Measurements from ENCODE around the gene TSC2. TPM values are rescaled to one million over a fixed set of nuclear protein-coding genes. Genes with fewer than 3 reads are reported as not detected.

Gene TSC2
- total and polyA plus RNA-seq, 9 of the 15 experiments (the other 6 are each of a cell fraction or from before 2014, with no cell fraction given): 1.3 to 68.1 (median 16.6) TPM

DNA sequence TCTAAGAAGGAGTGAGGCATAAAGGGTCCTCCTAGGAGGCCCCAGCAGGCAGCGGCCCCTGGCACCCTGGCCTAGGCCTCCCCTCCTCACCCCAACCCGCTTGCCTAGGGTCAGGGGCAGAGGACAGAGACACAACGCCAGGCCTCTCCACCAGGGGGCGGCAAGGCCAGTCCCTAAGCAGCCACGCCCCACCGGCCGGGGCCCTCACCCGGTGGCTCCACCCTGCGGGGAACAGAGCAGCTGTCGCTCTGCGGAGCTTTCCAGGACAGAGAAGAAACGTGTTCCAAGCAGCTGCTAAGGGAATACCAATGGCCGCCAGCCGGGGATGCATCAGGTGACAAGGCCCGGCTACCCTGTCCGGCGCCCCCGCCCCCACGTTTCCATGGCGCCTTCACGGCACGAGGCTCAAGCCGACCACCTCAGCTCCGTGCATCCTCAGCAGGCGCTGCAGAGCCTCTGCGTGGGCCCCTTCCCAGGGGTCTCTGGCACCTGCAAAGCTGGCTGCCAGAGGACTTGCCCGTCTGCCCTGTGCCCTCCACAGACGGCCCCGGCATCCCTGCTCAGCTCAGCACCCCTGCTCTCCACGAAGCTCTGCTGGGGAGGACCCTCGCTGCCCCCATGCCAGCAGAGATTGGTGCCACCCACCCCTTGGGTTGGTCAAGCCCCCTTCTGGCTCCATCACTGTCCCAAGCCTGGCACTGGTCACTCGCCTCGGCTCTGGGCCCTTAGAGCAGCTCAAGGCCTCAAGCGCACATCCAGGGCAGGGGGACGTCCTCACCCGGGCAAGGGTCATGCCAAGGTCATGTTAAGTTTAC, 43.8 kb upstream of the TSC2 start (continued):
- TF ChIP-seq, protein P1, sequence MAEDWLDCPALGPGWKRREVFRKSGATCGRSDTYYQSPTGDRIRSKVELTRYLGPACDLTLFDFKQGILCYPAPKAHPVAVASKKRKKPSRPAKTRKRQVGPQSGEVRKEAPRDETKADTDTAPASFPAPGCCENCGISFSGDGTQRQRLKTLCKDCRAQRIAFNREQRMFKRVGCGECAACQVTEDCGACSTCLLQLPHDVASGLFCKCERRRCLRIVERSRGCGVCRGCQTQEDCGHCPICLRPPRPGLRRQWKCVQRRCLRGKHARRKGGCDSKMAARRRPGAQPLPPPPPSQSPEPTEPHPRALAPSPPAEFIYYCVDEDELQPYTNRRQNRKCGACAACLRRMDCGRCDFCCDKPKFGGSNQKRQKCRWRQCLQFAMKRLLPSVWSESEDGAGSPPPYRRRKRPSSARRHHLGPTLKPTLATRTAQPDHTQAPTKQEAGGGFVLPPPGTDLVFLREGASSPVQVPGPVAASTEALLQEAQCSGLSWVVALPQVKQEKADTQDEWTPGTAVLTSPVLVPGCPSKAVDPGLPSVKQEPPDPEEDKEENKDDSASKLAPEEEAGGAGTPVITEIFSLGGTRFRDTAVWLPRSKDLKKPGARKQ (CRISPR knock-in tag; IDR thresholded peaks at IDR 0.05): no peak
- TF ChIP-seq CUX1 (CRISPR knock-in tag; IDR thresholded peaks at IDR 0.05) (no peak), SIRT6 (IDR thresholded peaks at IDR 0.05; ENCODE audit: low read depth, low read length) (no peak), PYGO2 (tag; IDR thresholded peaks at IDR 0.05) (no peak), ZBTB17 (CRISPR knock-in tag; IDR thresholded peaks at IDR 0.05) (no peak), TSC22D4 (tag; IDR thresholded peaks at IDR 0.05) (no peak), PRMT5 (CRISPR knock-in tag; IDR thresholded peaks at IDR 0.05) (no peak), ZFP30 (CRISPR knock-in tag; IDR thresholded peaks at IDR 0.05; ENCODE audit: borderline replicate concordance) (no peak), MYBL2 (IDR thresholded peaks at IDR 0.05; ENCODE audit: low read depth) (no peak), MYBL2 (CRISPR knock-in tag; IDR thresholded peaks at IDR 0.05; ENCODE audit: borderline replicate concordance) (no peak), TAF1 (IDR thresholded peaks at IDR 0.05; ENCODE audit: control insufficient read depth, extremely low read depth, insufficient read depth, low read length, severe bottlenecking) (no peak), TCF3 (CRISPR knock-in tag; IDR thresholded peaks at IDR 0.05) (no peak; the same call in 1 of the 2 replicates), SMARCE1 (IDR thresholded peaks at IDR 0.05) (no peak), ZNF75A (CRISPR knock-in tag; IDR thresholded peaks at IDR 0.05) (no peak), SRSF9 (IDR thresholded peaks at IDR 0.05; ENCODE audit: borderline replicate concordance, low read depth, low read length) (no peak), FOXM1 (IDR thresholded peaks at IDR 0.05; ENCODE audit: low read depth) (no peak), FOXM1 (CRISPR knock-in tag; IDR thresholded peaks at IDR 0.05; ENCODE audit: low read depth) (no peak), HMG20B (CRISPR knock-in tag; IDR thresholded peaks at IDR 0.05) (no peak), NFYB (IDR thresholded peaks at IDR 0.05; ENCODE audit: extremely low read depth, insufficient read length) (no peak)

All from K562 (cell line).